Adrenal gland (tissue), 12 donors: ENCODE results near the gene PPM1F. TPM values are rescaled to one million over a fixed set of nuclear protein-coding genes. Genes with fewer than 3 reads are reported as not detected.

Experiments
- DNase-seq, 7 donors: peaks; one replicate each; pipeline ENCODE4 v3.0.0-alpha.2; 2019 to 2020
- H3K27ac ChIP-seq, 5 donors: fragments of 200-600 bp; sonication (generic) in 4 of 5; 1 replicate in 3 of 5; 2 replicates in 2 of 5; pipeline versions ENCODE4 v1.5.1 to v1.8.0; 2016 to 2020; ENCODE audit warnings: mild to moderate bottlenecking in 1 of 5
- H3K27me3 ChIP-seq: fragments of 200-600 bp; 2 replicates; pipeline ENCODE4 v1.8.0; 2021
- H3K36me3 ChIP-seq, 2 donors: fragments of 200-600 bp; replicated peaks in 1 of 2; 1 replicate in 1 of 2; 2 replicates in 1 of 2; pipeline versions ENCODE4 v1.5.1 to v1.8.0; 2018 to 2022
- H3K4me1 ChIP-seq, 2 donors: fragments of 200-600 bp; replicated peaks in 1 of 2; 1 replicate in 1 of 2; 2 replicates in 1 of 2; pipeline versions ENCODE4 v1.5.1 to v1.8.0; 2018 to 2021
- H3K4me3 ChIP-seq, 4 donors: fragments of 200-600 bp; sonication (generic) in 3 of 4; one replicate each; pipeline ENCODE4 v1.5.1; 2016 to 2018
- H3K9me3 ChIP-seq, 3 donors: fragments of 200-600 bp; sonication (generic) in 1 of 3; replicated peaks in 1 of 3; 1 replicate in 2 of 3; 2 replicates in 1 of 3; pipeline versions ENCODE4 v1.5.1 to v1.8.0; 2016 to 2021
- CTCF ChIP-seq, 6 experiments: fragments of 450-650 bp in 4 of 6; fragments of 200-600 bp in 2 of 6; sonication (generic) in 1 of 6; IDR thresholded peaks; 1 replicate in 5 of 6; 2 replicates in 1 of 6; pipeline versions ENCODE4 v1.5.1 to v1.8.0; 2016 to 2021; ENCODE audit warnings: antibody characterized with exemption in 6 of 6, mild to moderate bottlenecking in 2 of 6, moderate library complexity in 1 of 6
- POLR2A ChIP-seq, 2 donors: fragments of 450-650 bp; IDR thresholded peaks; one replicate each; pipeline ENCODE4 v1.6.1; 2017; ENCODE audit warnings: antibody characterized with exemption in 2 of 2, mild to moderate bottlenecking in 2 of 2, moderate library complexity in 1 of 2
- WGBS, 4 donors: extraction: QIAGEN DNeasy Blood & Tissue Kit in 2 of 4; methylation state at CpG; one replicate each; pipeline versions ENCODE4 v1.1.5 to v1.1.7; 2013 to 2017; 5-methylcytosine and 5-hydroxymethylcytosine counted together
- intact Hi-C, 2 donors: fragments of 100-400 bp; cut with DNase I; formaldehyde crosslinking; loops; one replicate each; pipeline versions ENCODE4 v1.14.1 to v1.15.0; 2022 to 2023
- polyA plus RNA-seq, 3 donors: library from polyadenylated mRNA; stranded (reverse); fragments of 200-250 nt in 2 of 3; fragments of 350-450 nt in 1 of 3; fragmentation: Illumina TruSeq in 1 of 3; extraction: RNeasy Lipid Tissue Mini Kit (QIAGEN cat#74804) in 1 of 3; gene quantifications; one replicate each; pipeline ENCODE4 v1.2.3, GENCODE V29; 2013 to 2014
- total RNA-seq, 9 donors: library from RNA; depleted of rRNA in 4 of 9; stranded (reverse); fragments of >200 nt in 4 of 9; fragments of 120-200 nt in 1 of 9; fragmentation: NEBNext Ultra II Directional in 1 of 9; extraction: Animal tissue kit (Norgen Biotek cat#: 25700) in 1 of 9; gene quantifications; one replicate each; pipeline versions ENCODE4 v1.1.0 to v1.2.4, GENCODE V29; 2013 to 2023
- donor health status: healthy with polysubstance abuse.
- donor health status: Bipolar disorder and iron deficiency.
- donor health status: DM: yes; HTN: yes; CAD: no.
- donor health status: DM: no; HTN: no; CAD: no.
- donor health status: DM: no; HTN: no; CAD: no.
- donor health status: DM: yes; HTN: yes; CAD: no.

The PPM1F gene
- total and polyA plus RNA-seq, 12 donors, result 9.9 to 60.6 (median 44.0) TPM

GRCh38 chr22:21944871-21945270, 7.8 kb downstream of the PPM1F start:
- H3K27me3 ChIP-seq, result no peaks in the 10 kb centered on the region
- H3K27ac ChIP-seq, result peak overlapping the region in 3 of 5 donors; percentile 19 to 98 (median 97)

GRCh38 chr22:21943571-21944448, 8.8 kb downstream of the PPM1F start:
- Histone ChIP-seq H3K4me1 (peaks cover 30 to 66% of the 10 kb centered on the region in 2 donors), H3K4me3 (no peak overlapping the region), H3K36me3 (peaks cover 0 to 25% of the 10 kb centered on the region in 2 donors), H3K27me3 (no peaks in the 10 kb centered on the region), H3K9me3 (no peaks in the 10 kb centered on the region), H3K27ac (peak overlapping the region in 2 of 5 donors; percentile 97 to 98)
- no peak for DNase-seq
- intact Hi-C loops, result loop anchor here in 1 of 2 donors (10.0 kb wide), 1 partner anchor 229 kb away; no protein-coding TSS in a partner anchor
- 83 to 90% (median 88%) methylated on average over 16 to 18 of the region's 18 CpGs for WGBS, 4 donors
- TF ChIP-seq POLR2A (IDR thresholded peaks at IDR 0.05) (no peak), CTCF (IDR thresholded peaks at IDR 0.05) (no peak)

More at GRCh38 chr22:21944871-21945270, 7.8 kb downstream of the PPM1F start:
- H3K36me3 ChIP-seq, result peaks cover 0 to 25% of the 10 kb centered on the region in 2 donors
- no peak for TF ChIP-seq CTCF (IDR thresholded peaks at IDR 0.05)
- no peak for TF ChIP-seq POLR2A (IDR thresholded peaks at IDR 0.05)
- intact Hi-C loops, result loop anchor here in 1 of 2 donors (10.0 kb wide), 1 partner anchor 230 kb away; no protein-coding TSS in a partner anchor
- no peak for DNase-seq
- H3K4me1 ChIP-seq, result peaks cover 26 to 56% of the 10 kb centered on the region in 2 donors
- H3K4me3 ChIP-seq, result no peak overlapping the region
- H3K9me3 ChIP-seq, result no peaks in the 10 kb centered on the region
- WGBS, 4 donors, result 68 to 79% (median 74%) methylated on average over 6 to 7 of the region's 7 CpGs

GRCh38 chr22:21942407-21943343, 10.0 kb downstream of the PPM1F start:
- H3K4me3 ChIP-seq, result no peak overlapping the region
- intact Hi-C loops, result loop anchor here in 1 of 2 donors (10.0 kb wide), 1 partner anchor 228 kb away; no protein-coding TSS in a partner anchor

More at GRCh38 chr22:21942407-21943343, 10.0 kb downstream of the PPM1F start:
- Histone ChIP-seq H3K4me1 (peaks cover 32 to 71% of the 10 kb centered on the region in 2 donors), H3K36me3 (peaks cover 0 to 25% of the 10 kb centered on the region in 2 donors), H3K27ac (peak overlapping the region in 4 of 5 donors; percentile 50 to 98 (median 79)), H3K27me3 (no peaks in the 10 kb centered on the region), H3K9me3 (no peaks in the 10 kb centered on the region)
- no peak for TF ChIP-seq POLR2A (IDR thresholded peaks at IDR 0.05)
- TF ChIP-seq CTCF (IDR thresholded peaks at IDR 0.05), result no peak
- peak; percentile 64 to 88 (median 79) for DNase-seq
- WGBS, 4 donors, result 38 to 44% (median 40%) methylated on average over 18 to 19 of the region's 19 CpGs
